Progenitor cell of endocrine pancreas (in vitro differentiated cells): ENCODE measurements around the gene TBXAS1. TPM values are rescaled to one million over a fixed set of nuclear protein-coding genes. Genes with fewer than 3 reads are reported as not detected.

Experiments
- DNase-seq: peaks from one replicate; pipeline ENCODE4 v3.0.0; 2021; ENCODE audit warnings: low spot score; ENCODE audit not compliant: unreplicated experiment
- H3K27ac Mint-ChIP-seq: 2 replicates; pipeline ENCODE4 v1.8.0; 2021; ENCODE audit warnings: mild to moderate bottlenecking, moderate library complexity, mixed read lengths
- H3K27me3 Mint-ChIP-seq: 2 replicates; pipeline ENCODE4 v1.8.0; 2021; ENCODE audit warnings: mixed read lengths
- H3K36me3 Mint-ChIP-seq: 2 replicates; pipeline ENCODE4 v1.8.0; 2022; ENCODE audit warnings: mixed read lengths; ENCODE audit not compliant: insufficient read depth
- H3K4me1 Mint-ChIP-seq: 2 replicates; pipeline ENCODE4 v1.8.0; 2021; ENCODE audit warnings: low read depth, mixed read lengths
- H3K4me3 Mint-ChIP-seq: 2 replicates; pipeline ENCODE4 v1.8.0; 2021; ENCODE audit warnings: low read depth, mild to moderate bottlenecking, moderate library complexity, mixed read lengths
- H3K9me3 Mint-ChIP-seq: 2 replicates; pipeline ENCODE4 v1.8.0; 2021; ENCODE audit warnings: low read depth, mixed read lengths
- CTCF ChIP-seq: fragments of 200-600 bp; sonication (generic); IDR thresholded peaks from one replicate; pipeline ENCODE4 v1.5.0; 2021; ENCODE audit warnings: antibody characterized with exemption, mild to moderate bottlenecking; ENCODE audit not compliant: unreplicated experiment
- total RNA-seq: library from RNA; stranded (reverse); gene quantifications from 2 replicates; pipeline ENCODE4 v1.2.1, GENCODE V29; 2021

TBXAS1 gene
- total RNA-seq, 1 donor from 2014 or later: 10.4 TPM

- H3K9me3 Mint-ChIP-seq: no peaks in the 10 kb centered on the region
- H3K27ac Mint-ChIP-seq: no peak overlapping the region
- peaks cover 7% of the 10 kb centered on the region for H3K27me3 Mint-ChIP-seq
- TF ChIP-seq CTCF: no peak
- H3K4me3 Mint-ChIP-seq: no peak overlapping the region
- H3K4me1 Mint-ChIP-seq: peaks cover 30% of the 10 kb centered on the region
- DNase-seq: no peak
- H3K36me3 Mint-ChIP-seq: no peaks in the 10 kb centered on the region
These were observed 219.1 kb downstream of the TBXAS1 start for GRCh38 chr7:140048138-140048537.

- no peaks in the 10 kb centered on the region for H3K9me3 Mint-ChIP-seq
- TF ChIP-seq CTCF: no peak
- peaks cover 7% of the 10 kb centered on the region for H3K27me3 Mint-ChIP-seq
- no peak for DNase-seq
- H3K4me3 Mint-ChIP-seq: no peak overlapping the region
- peak overlapping the region; percentile 71 for H3K27ac Mint-ChIP-seq
- H3K36me3 Mint-ChIP-seq: no peaks in the 10 kb centered on the region
- peaks cover 32% of the 10 kb centered on the region for H3K4me1 Mint-ChIP-seq
These were observed 219.9 kb downstream of the TBXAS1 start for GRCh38 chr7:140048989-140049338.

GRCh38 chr7:140049339-140050024 lies 220.4 kb downstream of the TBXAS1 start:
- no peak for DNase-seq
- H3K9me3 Mint-ChIP-seq: no peaks in the 10 kb centered on the region
- no peaks in the 10 kb centered on the region for H3K36me3 Mint-ChIP-seq
- peak overlapping the region; percentile 71 for H3K27ac Mint-ChIP-seq
- no peak for TF ChIP-seq CTCF
- no peak overlapping the region for H3K4me3 Mint-ChIP-seq
- peaks cover 32% of the 10 kb centered on the region for H3K4me1 Mint-ChIP-seq
- peaks cover 7% of the 10 kb centered on the region for H3K27me3 Mint-ChIP-seq

- Mint-ChIP-seq H3K9me3 (no peaks in the 10 kb centered on the region), H3K4me1 (peaks cover 30% of the 10 kb centered on the region), H3K27me3 (peaks cover 9% of the 10 kb centered on the region), H3K36me3 (no peaks in the 10 kb centered on the region), H3K4me3 (no peak overlapping the region), H3K27ac (no peak overlapping the region)
- no peak for TF ChIP-seq CTCF
- DNase-seq: no peak
These were observed 221.0 kb downstream of the TBXAS1 start for GRCh38 chr7:140050100-140050499.

- no peak for TF ChIP-seq CTCF
- Mint-ChIP-seq H3K9me3 (no peaks in the 10 kb centered on the region), H3K4me1 (peaks cover 15% of the 10 kb centered on the region), H3K27me3 (peaks cover 12% of the 10 kb centered on the region), H3K27ac (no peak overlapping the region), H3K4me3 (no peak overlapping the region), H3K36me3 (no peaks in the 10 kb centered on the region)
- DNase-seq: no peak
These were observed 222.8 kb downstream of the TBXAS1 start for GRCh38 chr7:140051820-140052219.
